PC-9 (cell line): ENCODE data around the gene SLC15A2.

Experiments
- CTCF ChIP-seq: fragments of 200-600 bp; sonication (generic); conservative IDR thresholded peaks from 2 replicates; pipeline ENCODE4 v1.6.1; 2017; ENCODE audit warnings: mixed run types, antibody characterized with exemption, mild to moderate bottlenecking, moderate library complexity
- EZH2 ChIP-seq: fragments of 200-600 bp; sonication (generic); IDR thresholded peaks from 2 replicates; pipeline ENCODE4 v1.8.0; 2017; ENCODE audit warnings: antibody characterized with exemption, low read depth

- no peak for TF ChIP-seq EZH2
- no peak for TF ChIP-seq CTCF
Observed at GRCh38 chr3:121852256-121852655, 41.9 kb upstream of the SLC15A2 start.
